NCI-H748 (cell line): Measurements from ENCODE around the gene PTPRQ.

Source experiments
- DNase-seq: peaks from one replicate; lab custom pipeline; 2025; ENCODE audit not compliant: unreplicated experiment; lab: John Stamatoyannopoulos, UW

PTPRQ gene

GRCh38 chr12:80551897-80552296 is 107.9 kb downstream of the PTPRQ start:
- DNase-seq, result no peak

- DNase-seq, result no peak
Measured at GRCh38 chr12:80553316-80553715, 109.3 kb downstream of the PTPRQ start.

GRCh38 chr12:80556566-80556965 is 112.5 kb downstream of the PTPRQ start:
- DNase-seq, result no peak

- DNase-seq, result no peak
Measured at GRCh38 chr12:80559766-80560165, 115.7 kb downstream of the PTPRQ start.

GRCh38 chr12:80565271-80565670 is 121.2 kb downstream of the PTPRQ start:
- DNase-seq, result no peak

GRCh38 chr12:80567401-80567800 is 123.4 kb downstream of the PTPRQ start:
- DNase-seq, result no peak

- no peak for DNase-seq
Measured at GRCh38 chr12:80576641-80577418, 132.8 kb downstream of the PTPRQ start.

- DNase-seq, result no peak
Measured at GRCh38 chr12:80580254-80580653, 136.2 kb downstream of the PTPRQ start.

- DNase-seq, result no peak
Measured at GRCh38 chr12:80581783-80582182, 137.7 kb downstream of the PTPRQ start.

GRCh38 chr12:80582431-80582830 is 138.4 kb downstream of the PTPRQ start:
- no peak for DNase-seq

- DNase-seq, result no peak
Measured at GRCh38 chr12:80589077-80589476, 145.0 kb downstream of the PTPRQ start.

- no peak for DNase-seq
Measured at GRCh38 chr12:80590085-80590484, 146.1 kb downstream of the PTPRQ start.

- no peak for DNase-seq
Measured at GRCh38 chr12:80593766-80594165, 149.7 kb downstream of the PTPRQ start.

- DNase-seq, result no peak
Measured at GRCh38 chr12:80596509-80596908, 152.5 kb downstream of the PTPRQ start.

- no peak for DNase-seq
Measured at GRCh38 chr12:80598004-80598606, 154.1 kb downstream of the PTPRQ start.

GRCh38 chr12:80602455-80602854 is 158.4 kb downstream of the PTPRQ start:
- DNase-seq, result no peak

GRCh38 chr12:80607361-80608135 is 163.5 kb downstream of the PTPRQ start:
- DNase-seq, result no peak

- peak; percentile 54 for DNase-seq
Measured at GRCh38 chr12:80617733-80618132, 173.7 kb downstream of the PTPRQ start.

GRCh38 chr12:80620281-80620680 is 176.2 kb downstream of the PTPRQ start:
- DNase-seq, result no peak

GRCh38 chr12:80622271-80622670 is 178.2 kb downstream of the PTPRQ start:
- peak; percentile 48 for DNase-seq

GRCh38 chr12:80625051-80625450 is 181.0 kb downstream of the PTPRQ start:
- no peak for DNase-seq

- DNase-seq, result peak; percentile 75
Measured at GRCh38 chr12:80625901-80626300, 181.9 kb downstream of the PTPRQ start.
